Central memory CD8-positive, alpha-beta T cell (primary cell): Measurements from ENCODE around the gene ARHGAP32.

Experiments
- ATAC-seq: fragments of 150-1000 bp; cut with Tn5 transposase; replicated peaks from 2 replicates; pipeline ENCODE4 v1.10.0; 2022; ENCODE audit warnings: mild to moderate bottlenecking, moderate FRiP score, moderate number of reproducible peaks; ENCODE audit not compliant: poor library complexity, severe bottlenecking; ENCODE audit errors: extremely low read depth
- DNase-seq, 2 donors: peaks; one replicate each; pipeline ENCODE4 v3.0.0; 2021; ENCODE audit warnings: low spot score in 2 of 2
- H3K27ac Mint-ChIP-seq: one replicate; pipeline ENCODE4 v1.8.0; 2022; ENCODE audit warnings: low read depth, mild to moderate bottlenecking, moderate library complexity, mixed read lengths
- H3K27me3 Mint-ChIP-seq: one replicate; pipeline ENCODE4 v1.8.0; 2022; ENCODE audit warnings: mixed read lengths
- H3K36me3 Mint-ChIP-seq: one replicate; pipeline ENCODE4 v1.8.0; 2022; ENCODE audit warnings: mild to moderate bottlenecking, moderate library complexity, mixed read lengths; ENCODE audit not compliant: insufficient read depth
- H3K4me1 Mint-ChIP-seq: one replicate; pipeline ENCODE4 v1.8.0; 2022; ENCODE audit warnings: mixed read lengths
- H3K4me3 Mint-ChIP-seq: one replicate; pipeline ENCODE4 v1.8.0; 2022; ENCODE audit warnings: mild to moderate bottlenecking, moderate library complexity, mixed read lengths
- H3K9me3 Mint-ChIP-seq: one replicate; pipeline ENCODE4 v1.8.0; 2022; ENCODE audit warnings: mixed read lengths

The ARHGAP32 gene

DNA sequence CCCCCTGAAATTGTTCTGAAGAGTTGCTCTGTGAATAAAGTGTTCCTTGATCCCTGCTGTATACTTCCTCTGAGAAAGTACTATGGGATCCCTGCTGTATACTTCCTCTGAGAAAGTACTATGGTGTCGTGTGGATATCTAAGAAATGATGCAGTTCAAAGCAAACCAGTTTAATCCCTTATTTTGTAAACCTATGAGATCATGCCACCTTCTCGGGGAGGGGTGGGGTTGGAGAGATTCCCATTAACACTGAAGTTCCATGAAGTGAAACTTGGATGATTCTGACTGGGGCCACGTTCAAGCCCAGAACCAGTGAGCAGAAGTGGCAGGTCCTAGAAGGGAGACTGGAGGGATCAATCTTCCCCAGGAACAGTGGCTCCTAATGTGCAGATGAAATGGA lies 236.5 kb downstream of the ARHGAP32 start:
- Mint-ChIP-seq H3K27me3 (peaks cover 25% of the 10 kb centered on the region), H3K27ac (no peak overlapping the region)
- DNase-seq: no peak

DNA sequence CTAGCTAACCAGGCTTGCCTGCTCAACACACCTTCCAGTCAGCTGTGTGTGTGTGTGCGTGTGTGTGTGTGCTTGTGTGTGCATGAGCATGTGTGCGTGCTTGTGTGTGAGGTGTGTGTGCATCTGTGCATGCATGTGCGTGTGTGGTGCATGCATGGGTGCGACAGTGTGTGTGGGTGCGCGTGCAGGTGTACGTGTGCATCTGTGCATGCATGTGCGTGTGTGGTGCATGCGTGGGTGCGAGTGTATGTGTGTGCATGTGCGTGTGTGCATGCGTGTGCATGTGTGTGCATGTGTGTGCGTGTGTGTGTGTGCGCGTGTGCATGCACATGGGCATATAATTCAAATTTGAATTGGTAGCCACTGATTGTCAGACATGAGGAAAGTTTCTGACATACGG lies 239.0 kb downstream of the ARHGAP32 start:
- no peak for DNase-seq
- ATAC-seq: no peak
- no peaks in the 10 kb centered on the region for H3K36me3 Mint-ChIP-seq
- no peaks in the 10 kb centered on the region for H3K4me1 Mint-ChIP-seq
- no peaks in the 10 kb centered on the region for H3K9me3 Mint-ChIP-seq
- no peak overlapping the region for H3K27ac Mint-ChIP-seq
- H3K27me3 Mint-ChIP-seq: peaks cover 37% of the 10 kb centered on the region
- no peak overlapping the region for H3K4me3 Mint-ChIP-seq

More for the DNA sequence above, 236.5 kb downstream of the ARHGAP32 start:
- Mint-ChIP-seq H3K36me3 (no peaks in the 10 kb centered on the region), H3K9me3 (no peaks in the 10 kb centered on the region), H3K4me1 (no peaks in the 10 kb centered on the region), H3K4me3 (no peak overlapping the region)
- ATAC-seq: no peak

DNA sequence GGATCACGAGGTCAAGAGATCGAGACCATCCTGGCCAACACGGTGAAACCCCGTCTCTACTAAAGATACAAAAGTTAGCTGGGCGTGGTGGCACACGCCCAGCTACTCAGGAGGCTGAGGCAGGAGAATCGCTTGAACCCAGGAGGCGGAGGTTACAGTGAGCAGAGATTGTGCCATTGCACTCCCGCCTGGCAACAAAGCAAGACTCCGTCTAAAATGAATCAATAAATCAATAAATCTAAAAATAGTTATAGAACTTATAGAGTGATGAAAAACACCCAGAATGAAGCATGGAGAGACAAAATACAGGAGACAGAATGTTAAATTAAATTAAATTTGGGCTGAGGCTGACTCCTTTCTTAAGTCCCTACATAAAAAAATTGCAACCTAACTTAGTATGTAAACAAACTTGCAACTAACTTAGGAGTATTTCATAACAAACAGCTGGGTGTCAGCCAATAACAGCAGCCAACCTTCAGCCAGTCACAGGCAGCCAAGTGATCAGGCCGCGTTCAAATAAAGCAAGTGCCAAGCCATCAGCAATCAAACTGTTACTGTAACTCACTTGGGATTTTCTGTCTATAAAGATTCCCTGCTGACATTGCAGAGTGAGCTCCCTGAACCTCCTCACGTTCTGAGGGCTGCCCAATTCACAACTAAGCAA lies 242.2 kb downstream of the ARHGAP32 start:
- no peaks in the 10 kb centered on the region for H3K36me3 Mint-ChIP-seq

DNA sequence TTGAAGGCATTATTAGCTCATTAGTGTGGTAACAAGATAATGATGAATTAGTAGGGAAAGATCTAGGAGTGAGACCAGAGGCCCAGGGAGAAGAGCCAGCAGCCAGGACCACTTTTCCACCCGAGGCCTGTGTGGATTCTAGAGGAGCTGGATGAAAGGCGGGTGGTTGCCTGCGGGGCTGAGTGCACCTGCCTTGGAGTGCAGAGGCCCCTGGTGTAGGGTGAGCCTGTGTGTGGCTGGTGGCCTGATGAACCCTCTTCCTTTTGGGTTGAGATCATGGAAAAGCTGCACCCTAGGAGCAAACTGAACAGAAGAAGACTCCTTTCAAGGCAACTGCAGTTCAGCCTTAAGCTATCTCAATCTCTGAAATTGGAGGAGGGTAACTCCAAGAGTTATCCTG lies 243.5 kb downstream of the ARHGAP32 start:
- no peaks in the 10 kb centered on the region for H3K9me3 Mint-ChIP-seq
- H3K4me1 Mint-ChIP-seq: no peaks in the 10 kb centered on the region
- DNase-seq (no peak), ATAC-seq (no peak)
- H3K36me3 Mint-ChIP-seq: no peaks in the 10 kb centered on the region
- no peak overlapping the region for H3K4me3 Mint-ChIP-seq
- peaks cover 65% of the 10 kb centered on the region for H3K27me3 Mint-ChIP-seq
- H3K27ac Mint-ChIP-seq: no peak overlapping the region

More for the DNA sequence above, 242.2 kb downstream of the ARHGAP32 start:
- peaks cover 52% of the 10 kb centered on the region for H3K27me3 Mint-ChIP-seq
- DNase-seq (no peak), ATAC-seq (no peak)
- H3K9me3 Mint-ChIP-seq: no peaks in the 10 kb centered on the region
- no peaks in the 10 kb centered on the region for H3K4me1 Mint-ChIP-seq
- H3K27ac Mint-ChIP-seq: no peak overlapping the region
- no peak overlapping the region for H3K4me3 Mint-ChIP-seq

DNA sequence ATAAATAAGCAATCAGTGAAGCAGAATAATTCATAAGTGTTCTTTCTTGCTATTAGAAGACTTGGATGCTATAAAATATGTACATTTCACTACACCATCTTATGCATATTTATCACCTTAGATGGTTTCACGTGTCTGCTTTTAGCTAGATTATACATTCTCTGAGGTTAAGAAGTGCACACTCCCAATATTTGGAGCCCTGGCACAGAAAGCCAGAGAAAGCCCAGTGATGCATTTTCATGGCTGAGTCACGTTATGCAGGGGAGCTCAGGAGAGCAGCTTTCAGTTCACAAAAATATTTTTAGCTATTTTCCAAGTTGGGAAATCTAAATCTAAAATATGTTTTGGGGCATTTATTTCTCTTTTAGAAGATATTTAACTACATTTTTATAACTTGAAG lies 244.4 kb downstream of the ARHGAP32 start:
- DNase-seq: no peak
- H3K4me3 Mint-ChIP-seq: no peak overlapping the region
- peaks cover 63% of the 10 kb centered on the region for H3K27me3 Mint-ChIP-seq
- no peaks in the 10 kb centered on the region for H3K9me3 Mint-ChIP-seq
- no peak overlapping the region for H3K27ac Mint-ChIP-seq
- no peaks in the 10 kb centered on the region for H3K36me3 Mint-ChIP-seq
- ATAC-seq: no peak
- no peaks in the 10 kb centered on the region for H3K4me1 Mint-ChIP-seq

DNA sequence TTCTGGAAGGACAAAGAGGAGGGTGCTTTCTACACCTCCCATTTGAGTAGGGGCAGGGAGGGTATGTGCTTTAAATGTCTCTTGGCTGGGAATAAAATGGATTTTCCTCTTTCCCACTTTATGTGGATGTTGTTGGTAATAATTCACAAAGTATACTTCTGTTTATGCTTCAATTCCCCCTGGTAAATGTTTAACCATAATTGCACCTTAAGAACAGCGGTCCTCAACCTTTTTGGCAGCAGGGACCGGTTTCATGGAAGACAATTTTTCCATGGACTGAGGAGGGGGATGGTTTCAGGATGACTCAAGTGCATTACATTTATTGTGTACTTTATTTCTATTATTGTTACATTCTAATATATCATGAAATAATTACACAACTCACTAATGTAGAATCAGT lies 245.5 kb downstream of the ARHGAP32 start:
- Mint-ChIP-seq H3K4me1 (no peaks in the 10 kb centered on the region), H3K27ac (no peak overlapping the region), H3K36me3 (no peaks in the 10 kb centered on the region), H3K27me3 (peaks cover 67% of the 10 kb centered on the region), H3K4me3 (no peak overlapping the region), H3K9me3 (no peaks in the 10 kb centered on the region)
- DNase-seq (no peak), ATAC-seq (no peak)

DNA sequence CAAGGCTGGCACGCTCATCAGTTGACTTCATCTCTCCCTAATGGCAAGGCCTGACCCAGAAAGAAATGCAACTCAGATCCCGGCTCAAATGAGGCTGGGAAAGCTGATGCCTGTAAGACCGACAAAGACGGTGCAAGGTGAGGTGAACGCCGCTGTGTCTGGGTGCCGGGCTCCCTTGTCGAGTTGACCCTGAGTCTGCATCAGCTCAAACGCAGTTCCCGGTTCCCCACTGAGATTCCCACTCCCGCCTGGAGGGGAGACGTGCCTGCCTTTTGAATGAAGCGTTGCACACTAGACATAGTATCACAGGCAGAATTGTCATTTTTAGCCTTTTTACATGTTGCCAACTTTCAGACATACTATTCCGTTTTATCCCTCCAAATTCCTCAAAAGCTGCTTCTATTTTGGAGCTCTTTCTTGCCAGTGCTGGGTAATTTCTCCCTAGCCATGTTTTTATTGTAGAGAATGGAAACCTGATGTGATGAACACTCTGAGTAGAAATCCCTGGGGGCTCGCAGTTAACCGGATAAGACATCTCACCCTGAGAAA lies 248.6 kb downstream of the ARHGAP32 start:
- H3K27ac Mint-ChIP-seq: no peak overlapping the region
- peaks cover 69% of the 10 kb centered on the region for H3K27me3 Mint-ChIP-seq
- no peaks in the 10 kb centered on the region for H3K36me3 Mint-ChIP-seq

DNA sequence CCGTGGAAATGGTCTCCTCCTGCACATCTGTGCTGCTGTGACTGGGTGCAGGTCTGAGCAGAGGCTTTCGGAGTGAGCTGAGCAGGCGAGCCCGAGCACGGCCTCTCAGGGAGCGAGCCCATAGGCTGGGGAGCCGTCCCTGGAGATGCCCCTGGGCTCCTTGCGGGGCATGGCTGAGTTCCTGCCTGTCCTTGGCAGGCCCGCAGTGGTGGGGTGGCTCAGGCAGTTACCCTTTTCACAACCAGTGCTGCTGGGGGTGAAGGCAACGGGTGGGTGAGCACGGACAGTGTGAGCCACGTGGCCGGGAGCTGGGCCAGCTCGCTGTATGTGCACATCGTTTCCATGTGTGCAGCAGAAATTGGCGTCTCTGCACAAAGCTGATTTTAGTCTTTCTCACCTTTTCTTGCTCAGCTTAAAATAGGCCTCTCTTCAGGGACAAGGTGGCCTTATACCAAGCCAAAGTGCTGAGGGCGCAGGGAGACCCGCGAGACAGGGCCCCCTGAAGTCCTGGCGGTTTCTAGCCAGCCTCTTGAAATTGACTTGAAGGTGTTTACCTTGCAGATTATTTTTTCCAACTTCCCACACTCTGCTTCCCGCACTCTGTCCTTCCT lies 249.2 kb downstream of the ARHGAP32 start, which contains the start of gene TP53AIP1:
TP53AIP1 (minus strand) TSS at position 55 of the 611 bp plus-strand sequence. CDS start 5,053 bp downstream, outside the sequence.
- no peak within 1 kb of the TSS for H3K4me3 Mint-ChIP-seq
- no peak for DNase-seq
- H3K27ac Mint-ChIP-seq: no peak within 1 kb of the TSS
- ATAC-seq: no peak
- peaks cover 63% of the 10 kb centered on the region for H3K27me3 Mint-ChIP-seq
- H3K4me1 Mint-ChIP-seq: no peaks in the 10 kb centered on the region
- H3K9me3 Mint-ChIP-seq: no peaks in the 10 kb centered on the region
- no peaks in the 10 kb centered on the region for H3K36me3 Mint-ChIP-seq

More for the DNA sequence above, 248.6 kb downstream of the ARHGAP32 start:
- DNase-seq (no peak), ATAC-seq (no peak)
- H3K9me3 Mint-ChIP-seq: no peaks in the 10 kb centered on the region
- no peaks in the 10 kb centered on the region for H3K4me1 Mint-ChIP-seq
- no peak overlapping the region for H3K4me3 Mint-ChIP-seq

DNA sequence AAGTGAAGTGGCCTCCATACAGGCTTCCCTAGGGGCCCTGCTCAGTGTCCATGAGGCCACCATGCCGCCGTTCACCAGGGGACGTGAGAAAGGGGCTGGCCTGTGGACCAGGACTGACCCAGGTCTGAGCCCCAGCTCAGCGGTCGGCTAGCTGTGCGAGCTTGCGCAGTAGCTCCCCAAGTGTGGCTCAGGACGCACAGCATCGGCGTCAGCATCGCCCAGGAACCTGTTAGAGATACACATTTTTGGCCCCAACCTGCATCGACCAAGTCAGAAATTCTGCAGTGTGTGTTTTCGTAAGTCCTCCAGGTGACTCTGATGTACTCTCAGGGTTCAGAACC lies 249.9 kb downstream of the ARHGAP32 start:
- no peak overlapping the region for H3K4me3 Mint-ChIP-seq
- no peak overlapping the region for H3K27ac Mint-ChIP-seq
- DNase-seq (no peak), ATAC-seq (no peak)
- no peaks in the 10 kb centered on the region for H3K4me1 Mint-ChIP-seq
- H3K9me3 Mint-ChIP-seq: no peaks in the 10 kb centered on the region
- peaks cover 56% of the 10 kb centered on the region for H3K27me3 Mint-ChIP-seq
- H3K36me3 Mint-ChIP-seq: no peaks in the 10 kb centered on the region

DNA sequence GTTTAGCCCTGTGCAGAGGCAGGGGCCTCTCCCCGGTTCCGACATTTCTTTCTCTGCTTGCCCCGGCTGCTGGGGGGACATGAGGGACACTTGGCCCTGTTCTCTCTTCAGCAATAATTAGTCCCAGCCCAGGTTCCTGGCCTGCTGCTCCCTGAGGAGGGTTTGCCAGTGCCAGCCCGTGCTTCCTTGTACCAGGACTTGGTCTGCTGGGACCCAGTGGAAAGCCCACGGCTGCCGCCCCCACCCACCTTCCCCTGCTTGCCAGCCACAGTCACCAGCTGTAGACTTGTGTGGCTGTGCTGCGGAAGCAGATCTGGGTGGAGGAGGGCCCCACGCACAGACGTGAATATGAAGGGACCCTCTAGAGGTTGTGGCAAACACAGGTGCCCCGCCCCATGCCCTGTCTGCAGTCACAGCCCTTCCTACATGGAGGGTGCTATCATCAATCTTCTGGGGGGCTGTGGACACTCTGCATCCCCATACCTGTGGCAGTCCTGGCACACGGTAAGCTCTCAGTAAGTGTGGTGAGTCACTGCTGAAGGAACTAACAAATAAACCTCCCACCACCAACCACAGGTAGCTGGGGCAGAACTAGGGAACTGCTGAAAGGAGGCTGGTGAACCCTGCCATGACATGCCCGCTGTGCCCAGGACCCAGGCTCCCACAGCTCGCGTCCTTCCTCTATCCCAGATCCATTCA lies 250.4 kb downstream of the ARHGAP32 start:
- Mint-ChIP-seq H3K27ac (no peak overlapping the region), H3K9me3 (no peaks in the 10 kb centered on the region), H3K27me3 (peaks cover 51% of the 10 kb centered on the region), H3K4me1 (no peaks in the 10 kb centered on the region), H3K36me3 (no peaks in the 10 kb centered on the region), H3K4me3 (no peak overlapping the region)
- no peak for ATAC-seq
- no peak for DNase-seq

DNA sequence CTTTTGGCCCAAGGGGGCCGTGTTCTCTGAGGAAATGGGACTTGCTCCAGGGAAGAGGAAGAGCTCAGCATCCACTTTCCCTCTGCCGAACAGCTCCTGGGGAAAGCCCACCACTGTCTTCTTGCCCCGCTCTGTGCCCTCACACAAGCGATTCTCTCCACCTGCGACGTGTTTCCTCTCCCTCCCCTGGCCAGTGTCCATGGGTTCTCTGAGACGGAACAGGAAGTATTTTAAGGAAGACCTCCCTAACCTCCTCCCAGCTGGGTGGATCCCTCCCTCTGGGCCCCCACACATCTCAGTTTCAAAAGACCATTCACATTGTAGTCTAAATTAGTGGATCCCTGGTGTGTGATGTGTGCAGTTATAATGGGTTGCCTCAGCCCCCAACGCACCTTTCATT lies 251.0 kb downstream of the ARHGAP32 start:
- DNase-seq: no peak
- Mint-ChIP-seq H3K27me3 (peaks cover 45% of the 10 kb centered on the region), H3K36me3 (no peaks in the 10 kb centered on the region), H3K9me3 (no peaks in the 10 kb centered on the region), H3K27ac (no peak overlapping the region), H3K4me3 (no peak overlapping the region), H3K4me1 (no peaks in the 10 kb centered on the region)
- no peak for ATAC-seq

DNA sequence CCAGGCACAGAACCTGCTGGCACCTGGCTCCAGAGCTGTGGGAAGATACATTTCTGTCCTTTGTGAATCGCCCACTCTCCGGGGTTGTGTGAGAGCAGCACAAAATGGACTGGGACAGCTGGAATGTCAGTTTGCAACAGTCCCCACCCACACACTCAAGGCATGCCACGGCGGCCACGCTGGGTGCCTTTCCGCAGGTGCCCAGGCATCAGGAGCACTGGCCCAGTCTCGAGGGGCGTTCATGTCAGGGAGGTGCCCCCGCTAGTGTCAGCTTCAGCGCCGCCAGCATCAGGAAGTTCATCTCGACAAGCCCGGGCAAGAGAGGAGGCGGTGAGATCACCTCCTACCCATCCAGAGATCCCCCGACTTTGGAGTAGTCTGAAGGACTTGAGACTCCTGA lies 251.5 kb downstream of the ARHGAP32 start:
- Mint-ChIP-seq H3K27me3 (peaks cover 40% of the 10 kb centered on the region), H3K4me1 (no peaks in the 10 kb centered on the region), H3K36me3 (no peaks in the 10 kb centered on the region), H3K4me3 (no peak overlapping the region), H3K9me3 (no peaks in the 10 kb centered on the region), H3K27ac (no peak overlapping the region)
- ATAC-seq (no peak), DNase-seq (no peak)

DNA sequence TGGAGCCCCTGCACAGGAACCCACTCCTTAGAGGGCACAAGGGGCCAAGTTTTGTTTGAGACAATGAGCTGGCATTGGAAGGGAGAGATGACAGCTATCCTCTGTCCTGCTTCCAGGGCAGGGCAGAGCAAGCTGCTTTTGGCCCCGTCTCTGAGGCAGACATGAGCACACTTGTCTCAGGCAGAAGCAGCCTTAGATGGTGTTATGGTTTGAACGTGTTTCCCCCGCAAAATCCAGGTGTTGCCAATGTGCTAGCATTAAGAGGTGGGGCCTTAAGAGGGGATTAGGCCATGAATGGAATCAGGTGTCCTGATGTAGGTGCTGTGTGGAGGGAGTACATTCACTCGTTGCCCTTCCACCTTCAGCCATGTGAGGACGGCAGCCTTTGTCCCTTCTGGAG lies 252.0 kb downstream of the ARHGAP32 start:
- peaks cover 36% of the 10 kb centered on the region for H3K27me3 Mint-ChIP-seq
- H3K4me3 Mint-ChIP-seq: no peak overlapping the region
- H3K36me3 Mint-ChIP-seq: no peaks in the 10 kb centered on the region
- H3K27ac Mint-ChIP-seq: no peak overlapping the region
- no peak for DNase-seq
- H3K4me1 Mint-ChIP-seq: no peaks in the 10 kb centered on the region
- ATAC-seq: no peak
- no peaks in the 10 kb centered on the region for H3K9me3 Mint-ChIP-seq
